CD4-positive, alpha-beta T cell treated with Interleukin-6 for 4 hours (primary cell): Measurements from ENCODE around the gene ANXA1.

Experiments used
- DNase-seq: peaks from one replicate; pipeline ENCODE4 v3.0.0-alpha.2; 2020; ENCODE audit warnings: mixed read lengths

The ANXA1 gene

GRCh38 chr9:73138516-73138915, 13.1 kb upstream of the ANXA1 start:
- no peak for DNase-seq

- DNase-seq = no peak
Measured at GRCh38 chr9:73141282-73141681, 10.4 kb upstream of the ANXA1 start.

- no peak for DNase-seq
Measured at GRCh38 chr9:73143711-73144328, 7.8 kb upstream of the ANXA1 start.

GRCh38 chr9:73146111-73146815, 5.4 kb upstream of the ANXA1 start:
- DNase-seq = no peak

- DNase-seq = no peak
Measured at GRCh38 chr9:73148447-73148937, 3.2 kb upstream of the ANXA1 start.

GRCh38 chr9:73149371-73150067, 2.1 kb upstream of the ANXA1 start:
- DNase-seq = peak; percentile 14

- no peak for DNase-seq
Measured at GRCh38 chr9:73152543-73152844, 829 bp downstream of the ANXA1 start.

- peak; percentile 32 for DNase-seq
Measured at GRCh38 chr9:73152953-73153352, 1.3 kb downstream of the ANXA1 start.

- no peak for DNase-seq
Measured at GRCh38 chr9:73153793-73154227, 2.1 kb downstream of the ANXA1 start.

- DNase-seq = no peak
Measured at GRCh38 chr9:73154271-73154670, 2.6 kb downstream of the ANXA1 start.

- no peak for DNase-seq
Measured at GRCh38 chr9:73154722-73155121, 3.1 kb downstream of the ANXA1 start.

GRCh38 chr9:73155377-73155776, 3.7 kb downstream of the ANXA1 start:
- no peak for DNase-seq

GRCh38 chr9:73155968-73156864, 4.6 kb downstream of the ANXA1 start:
- DNase-seq = no peak

- DNase-seq = no peak
Measured at GRCh38 chr9:73156865-73157187, 5.2 kb downstream of the ANXA1 start.

GRCh38 chr9:73157811-73158210, 6.1 kb downstream of the ANXA1 start:
- DNase-seq = no peak

GRCh38 chr9:73158723-73159122, 7.1 kb downstream of the ANXA1 start:
- no peak for DNase-seq

GRCh38 chr9:73160868-73161267, 9.2 kb downstream of the ANXA1 start:
- DNase-seq = no peak

- no peak for DNase-seq
Measured at GRCh38 chr9:73162987-73163768, 11.5 kb downstream of the ANXA1 start.

- no peak for DNase-seq
Measured at GRCh38 chr9:73165911-73166310, 14.2 kb downstream of the ANXA1 start.

GRCh38 chr9:73166468-73166867, 14.8 kb downstream of the ANXA1 start:
- no peak for DNase-seq

- no peak for DNase-seq
Measured at GRCh38 chr9:73167614-73168013, 15.9 kb downstream of the ANXA1 start.

GRCh38 chr9:73168298-73168934, 16.8 kb downstream of the ANXA1 start:
- no peak for DNase-seq
